Esophagus squamous epithelium (tissue), 4 donors: Measurements from ENCODE around the gene EGFL7.
"Not testable (repeated sequence)": the region's sequence is repeated elsewhere in the genome, so short reads cannot be mapped to it uniquely, and the experiment has no call there.

Source experiments
- CTCF ChIP-seq, 6 experiments: fragments of 450-650 bp in 4 of 6; fragments of 200-600 bp in 2 of 6; sonication (generic) in 2 of 6; IDR thresholded peaks; one replicate each; pipeline ENCODE4 v1.5.1; 2016 to 2019; ENCODE audit warnings: antibody characterized with exemption in 6 of 6, mild to moderate bottlenecking in 4 of 6, moderate library complexity in 4 of 6
- POLR2A ChIP-seq, 4 donors: fragments of 450-650 bp; IDR thresholded peaks; one replicate each; pipeline ENCODE4 v1.6.1; 2017; ENCODE audit warnings: antibody characterized with exemption in 4 of 4, mild to moderate bottlenecking in 4 of 4, moderate library complexity in 3 of 4

GRCh38 chr9:136632491-136633106, 30.1 kb upstream of the EGFL7 start:
- TF ChIP-seq CTCF, POLR2A (IDR thresholded peaks at IDR 0.05): not testable (repeated sequence)
